Neural cell (in vitro differentiated cells): ENCODE data around the gene CEP295NL.

Source experiments
- EZH2 ChIP-seq: fragments of 200-600, 300-800 bp; shearing (Covaris generic), sonication (generic); IDR thresholded peaks from 2 replicates; pipeline ENCODE4 v1.6.1; 2014; ENCODE audit warnings: antibody characterized with exemption, low read length, borderline replicate concordance, mild to moderate bottlenecking; ENCODE audit not compliant: insufficient read depth, poor library complexity, severe bottlenecking
- POLR2AphosphoS5 ChIP-seq: IDR thresholded peaks from 2 replicates; pipeline ENCODE4 v1.6.1; 2012
- SMC3 ChIP-seq: fragments of 450-650 bp; conservative IDR thresholded peaks from 2 replicates; pipeline ENCODE4 v1.6.1; 2014; ENCODE audit warnings: antibody characterized with exemption, mild to moderate bottlenecking, moderate library complexity; ENCODE audit not compliant: poor library complexity
- TAF1 ChIP-seq: IDR thresholded peaks from 2 replicates; pipeline ENCODE4 v1.6.1; 2012; ENCODE audit warnings: low read depth
- TF ChIP-seq, protein P1 (sequence below): fragments of 450-650 bp; IDR thresholded peaks from 2 replicates; pipeline ENCODE4 v1.5.1; 2014; ENCODE audit warnings: antibody characterized with exemption, mild to moderate bottlenecking, moderate library complexity; ENCODE audit not compliant: poor library complexity, severe bottlenecking
- TF ChIP-seq, protein P2 (sequence below): IDR thresholded peaks from 2 replicates; pipeline ENCODE4 v1.6.1; 2012; ENCODE audit warnings: borderline replicate concordance

DNA sequence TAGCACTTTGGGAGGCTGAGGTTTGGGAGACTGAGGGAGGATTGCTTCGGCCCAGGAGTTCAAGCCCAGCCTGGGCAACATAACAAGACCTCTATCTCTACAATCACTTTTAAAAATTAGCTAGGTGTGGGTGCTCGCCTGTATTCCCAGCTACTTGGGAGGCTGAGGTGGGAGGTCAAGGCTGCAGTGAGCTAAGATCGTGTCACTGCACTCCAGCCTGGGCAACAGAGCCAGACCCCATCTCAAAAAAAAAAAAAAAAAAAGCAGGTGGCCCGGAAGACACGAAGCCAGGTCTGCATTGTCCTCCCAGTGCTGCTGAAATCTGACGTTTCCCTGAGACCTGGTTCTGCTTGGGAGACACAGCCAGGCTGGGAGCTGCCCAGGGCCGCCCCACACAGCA is 41.0 kb upstream of the CEP295NL start:
- TF ChIP-seq, protein P1, sequence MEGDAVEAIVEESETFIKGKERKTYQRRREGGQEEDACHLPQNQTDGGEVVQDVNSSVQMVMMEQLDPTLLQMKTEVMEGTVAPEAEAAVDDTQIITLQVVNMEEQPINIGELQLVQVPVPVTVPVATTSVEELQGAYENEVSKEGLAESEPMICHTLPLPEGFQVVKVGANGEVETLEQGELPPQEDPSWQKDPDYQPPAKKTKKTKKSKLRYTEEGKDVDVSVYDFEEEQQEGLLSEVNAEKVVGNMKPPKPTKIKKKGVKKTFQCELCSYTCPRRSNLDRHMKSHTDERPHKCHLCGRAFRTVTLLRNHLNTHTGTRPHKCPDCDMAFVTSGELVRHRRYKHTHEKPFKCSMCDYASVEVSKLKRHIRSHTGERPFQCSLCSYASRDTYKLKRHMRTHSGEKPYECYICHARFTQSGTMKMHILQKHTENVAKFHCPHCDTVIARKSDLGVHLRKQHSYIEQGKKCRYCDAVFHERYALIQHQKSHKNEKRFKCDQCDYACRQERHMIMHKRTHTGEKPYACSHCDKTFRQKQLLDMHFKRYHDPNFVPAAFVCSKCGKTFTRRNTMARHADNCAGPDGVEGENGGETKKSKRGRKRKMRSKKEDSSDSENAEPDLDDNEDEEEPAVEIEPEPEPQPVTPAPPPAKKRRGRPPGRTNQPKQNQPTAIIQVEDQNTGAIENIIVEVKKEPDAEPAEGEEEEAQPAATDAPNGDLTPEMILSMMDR: no peak
- TF ChIP-seq EZH2 (no peak), SMC3 (no peak), POLR2AphosphoS5 (no peak), TAF1 (no peak)
- TF ChIP-seq, protein P2, sequence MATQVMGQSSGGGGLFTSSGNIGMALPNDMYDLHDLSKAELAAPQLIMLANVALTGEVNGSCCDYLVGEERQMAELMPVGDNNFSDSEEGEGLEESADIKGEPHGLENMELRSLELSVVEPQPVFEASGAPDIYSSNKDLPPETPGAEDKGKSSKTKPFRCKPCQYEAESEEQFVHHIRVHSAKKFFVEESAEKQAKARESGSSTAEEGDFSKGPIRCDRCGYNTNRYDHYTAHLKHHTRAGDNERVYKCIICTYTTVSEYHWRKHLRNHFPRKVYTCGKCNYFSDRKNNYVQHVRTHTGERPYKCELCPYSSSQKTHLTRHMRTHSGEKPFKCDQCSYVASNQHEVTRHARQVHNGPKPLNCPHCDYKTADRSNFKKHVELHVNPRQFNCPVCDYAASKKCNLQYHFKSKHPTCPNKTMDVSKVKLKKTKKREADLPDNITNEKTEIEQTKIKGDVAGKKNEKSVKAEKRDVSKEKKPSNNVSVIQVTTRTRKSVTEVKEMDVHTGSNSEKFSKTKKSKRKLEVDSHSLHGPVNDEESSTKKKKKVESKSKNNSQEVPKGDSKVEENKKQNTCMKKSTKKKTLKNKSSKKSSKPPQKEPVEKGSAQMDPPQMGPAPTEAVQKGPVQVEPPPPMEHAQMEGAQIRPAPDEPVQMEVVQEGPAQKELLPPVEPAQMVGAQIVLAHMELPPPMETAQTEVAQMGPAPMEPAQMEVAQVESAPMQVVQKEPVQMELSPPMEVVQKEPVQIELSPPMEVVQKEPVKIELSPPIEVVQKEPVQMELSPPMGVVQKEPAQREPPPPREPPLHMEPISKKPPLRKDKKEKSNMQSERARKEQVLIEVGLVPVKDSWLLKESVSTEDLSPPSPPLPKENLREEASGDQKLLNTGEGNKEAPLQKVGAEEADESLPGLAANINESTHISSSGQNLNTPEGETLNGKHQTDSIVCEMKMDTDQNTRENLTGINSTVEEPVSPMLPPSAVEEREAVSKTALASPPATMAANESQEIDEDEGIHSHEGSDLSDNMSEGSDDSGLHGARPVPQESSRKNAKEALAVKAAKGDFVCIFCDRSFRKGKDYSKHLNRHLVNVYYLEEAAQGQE: no peak
